A673 (cell line): ENCODE results near the gene AARSD1. TPM values are rescaled to one million over a fixed set of nuclear protein-coding genes. Genes with fewer than 3 reads are reported as not detected.

ENCODE experiments used
- BruUV-seq: library from RNA; stranded (reverse); fragments of 400-500 nt; replicated peaks from 2 replicates; lab custom pipeline; 2021; lab: Mats Ljungman, UMichigan
- CTCF ChIA-PET: fragments of 300-600 bp; sonication (Branson Sonifier 250); formaldehyde crosslinking; loops from one replicate; lab custom pipeline; 2022; ENCODE audit warnings: antibody characterized with exemption; lab: Charles Lee
- POLR2A ChIA-PET: fragments of 300-600 bp; sonication (Branson Sonifier 250); formaldehyde crosslinking; loops from one replicate; lab custom pipeline; 2022; ENCODE audit warnings: antibody characterized with exemption; ENCODE audit not compliant: low non-redundant PET; lab: Charles Lee
- DNase-seq: peaks from one replicate; pipeline ENCODE4 v3.0.0-alpha.2; 2015; ENCODE audit warnings: low spot score
- H3K27ac ChIP-seq: fragments of 200-600 bp; sonication (generic); 2 replicates; pipeline ENCODE4 v1.5.1; 2016; ENCODE audit warnings: mixed run types, low read depth, mild to moderate bottlenecking, mixed read lengths, antibody characterized with exemption, low read length; ENCODE audit not compliant: poor library complexity, severe bottlenecking
- H3K27me3 ChIP-seq: fragments of 200-600 bp; sonication (generic); replicated peaks from 2 replicates; pipeline ENCODE4 v1.6.1; 2017; ENCODE audit warnings: mixed run types, low read depth, mild to moderate bottlenecking, mixed read lengths, antibody characterized with exemption, low read length; ENCODE audit not compliant: insufficient read depth, poor library complexity
- H3K36me3 ChIP-seq: fragments of 200-600 bp; sonication (generic); 2 replicates; pipeline ENCODE4 v1.6.1; 2016; ENCODE audit warnings: mixed run types, mild to moderate bottlenecking, mixed read lengths, antibody characterized with exemption, low read length; ENCODE audit not compliant: insufficient read depth, poor library complexity, severe bottlenecking
- H3K4me1 ChIP-seq: fragments of 200-600 bp; sonication (generic); 2 replicates; pipeline ENCODE4 v1.6.1; 2017; ENCODE audit warnings: mixed run types, mild to moderate bottlenecking, mixed read lengths, antibody characterized with exemption, low read length; ENCODE audit not compliant: insufficient read depth, poor library complexity, severe bottlenecking
- H3K4me3 ChIP-seq: fragments of 200-600 bp; sonication (generic); 2 replicates; pipeline ENCODE4 v1.5.1; 2016; ENCODE audit warnings: low read depth, mixed run types, mild to moderate bottlenecking, mixed read lengths, low read length; ENCODE audit not compliant: poor library complexity, severe bottlenecking
- H3K9me3 ChIP-seq: fragments of 200-600 bp; sonication (generic); 2 replicates; pipeline ENCODE4 v1.6.1; 2016; ENCODE audit warnings: mixed run types, low read depth, mild to moderate bottlenecking, mixed read lengths, antibody characterized with exemption, low read length; ENCODE audit not compliant: poor library complexity, severe bottlenecking
- EZH2 ChIP-seq: fragments of 200-600 bp; sonication (generic); IDR thresholded peaks from 2 replicates; pipeline ENCODE4 v1.6.1; 2017; ENCODE audit warnings: borderline replicate concordance, low read depth, mild to moderate bottlenecking, mixed read lengths, antibody characterized with exemption, low read length; ENCODE audit not compliant: poor library complexity, severe bottlenecking
- intact Hi-C: fragments of 100-400 bp; cut with micrococcal nuclease; formaldehyde crosslinking; loops from one replicate; pipeline ENCODE4 v1.10.0; 2022; ENCODE audit not compliant: unreplicated experiment
- total RNA-seq: library from RNA; stranded (reverse); gene quantifications from 2 replicates; pipeline ENCODE4 v1.2.3, GENCODE V29; 2021
- TF ChIP-seq, protein P1 (sequence below): fragments of 300-800, 200-600 bp; sonication (generic); conservative IDR thresholded peaks from 2 replicates; pipeline ENCODE4 v1.5.1; 2017; ENCODE audit warnings: low read depth, mild to moderate bottlenecking, antibody characterized with exemption, low read length, moderate library complexity, mixed read lengths

AARSD1 gene
- total RNA-seq, 1 experiment from 2014 or later = 32.9 TPM

DNA sequence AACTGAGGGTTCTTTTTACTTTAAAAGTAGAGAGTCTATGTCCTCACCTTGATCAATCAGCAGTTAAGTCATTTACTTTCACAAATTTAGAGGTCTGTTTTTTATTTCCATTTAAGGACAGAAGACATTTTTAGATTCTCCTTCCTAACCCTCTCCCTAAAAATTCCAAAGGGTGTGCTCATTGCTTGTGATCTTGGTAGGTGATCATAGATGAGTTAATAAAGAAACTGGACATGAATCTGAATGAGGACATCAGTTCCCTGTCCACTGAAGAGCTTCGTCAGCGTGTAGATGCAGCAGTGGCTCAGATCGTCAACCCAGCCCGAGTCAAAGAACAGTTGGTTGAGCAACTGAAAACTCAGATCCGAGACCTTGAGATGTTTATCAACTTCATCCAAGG lies 24.9 kb upstream of the AARSD1 start:
- TF ChIP-seq, protein P1, sequence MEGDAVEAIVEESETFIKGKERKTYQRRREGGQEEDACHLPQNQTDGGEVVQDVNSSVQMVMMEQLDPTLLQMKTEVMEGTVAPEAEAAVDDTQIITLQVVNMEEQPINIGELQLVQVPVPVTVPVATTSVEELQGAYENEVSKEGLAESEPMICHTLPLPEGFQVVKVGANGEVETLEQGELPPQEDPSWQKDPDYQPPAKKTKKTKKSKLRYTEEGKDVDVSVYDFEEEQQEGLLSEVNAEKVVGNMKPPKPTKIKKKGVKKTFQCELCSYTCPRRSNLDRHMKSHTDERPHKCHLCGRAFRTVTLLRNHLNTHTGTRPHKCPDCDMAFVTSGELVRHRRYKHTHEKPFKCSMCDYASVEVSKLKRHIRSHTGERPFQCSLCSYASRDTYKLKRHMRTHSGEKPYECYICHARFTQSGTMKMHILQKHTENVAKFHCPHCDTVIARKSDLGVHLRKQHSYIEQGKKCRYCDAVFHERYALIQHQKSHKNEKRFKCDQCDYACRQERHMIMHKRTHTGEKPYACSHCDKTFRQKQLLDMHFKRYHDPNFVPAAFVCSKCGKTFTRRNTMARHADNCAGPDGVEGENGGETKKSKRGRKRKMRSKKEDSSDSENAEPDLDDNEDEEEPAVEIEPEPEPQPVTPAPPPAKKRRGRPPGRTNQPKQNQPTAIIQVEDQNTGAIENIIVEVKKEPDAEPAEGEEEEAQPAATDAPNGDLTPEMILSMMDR = no peak
- no peak for TF ChIP-seq EZH2
- ChIA-PET POLR2A (no interaction called here), CTCF (no interaction called here)
- Histone ChIP-seq H3K4me3 (no peak overlapping the region), H3K27me3 (no peaks in the 10 kb centered on the region), H3K4me1 (no peaks in the 10 kb centered on the region), H3K9me3 (no peaks in the 10 kb centered on the region), H3K36me3 (peaks cover 16% of the 10 kb centered on the region), H3K27ac (no peak overlapping the region)
- no peak for DNase-seq
- BruUV-seq = no TSS peak
- intact Hi-C loops = no loop called here

DNA sequence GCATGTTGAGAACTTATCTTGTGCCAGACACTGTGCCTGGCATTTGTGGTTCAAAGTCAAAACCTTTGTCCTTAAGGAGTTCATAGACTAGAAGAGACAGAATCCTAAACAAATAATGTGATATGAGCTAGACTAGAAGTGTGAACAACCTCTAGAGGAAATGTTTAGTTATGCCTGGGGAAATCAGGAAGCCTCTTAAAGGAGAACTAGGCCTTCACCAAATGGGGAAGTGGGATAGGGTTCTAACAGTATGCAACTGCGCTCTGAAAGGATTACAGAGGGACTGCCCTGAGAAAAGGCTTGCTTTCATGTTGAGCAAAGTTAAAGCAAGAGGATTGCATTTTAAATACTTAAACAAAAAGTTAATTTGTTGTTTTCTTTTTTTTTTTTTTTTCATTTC lies 21.0 kb upstream of the AARSD1 start:
- intact Hi-C loops = no loop called here
- Histone ChIP-seq H3K27me3 (no peaks in the 10 kb centered on the region), H3K4me3 (no peak overlapping the region), H3K9me3 (no peaks in the 10 kb centered on the region), H3K36me3 (peaks cover 16% of the 10 kb centered on the region), H3K4me1 (no peaks in the 10 kb centered on the region), H3K27ac (no peak overlapping the region)
- DNase-seq = no peak
- CTCF ChIA-PET = no interaction called here
- POLR2A ChIA-PET = no interaction called here
- no TSS peak for BruUV-seq
- TF ChIP-seq, protein P1 = no peak
- TF ChIP-seq EZH2 = no peak

DNA sequence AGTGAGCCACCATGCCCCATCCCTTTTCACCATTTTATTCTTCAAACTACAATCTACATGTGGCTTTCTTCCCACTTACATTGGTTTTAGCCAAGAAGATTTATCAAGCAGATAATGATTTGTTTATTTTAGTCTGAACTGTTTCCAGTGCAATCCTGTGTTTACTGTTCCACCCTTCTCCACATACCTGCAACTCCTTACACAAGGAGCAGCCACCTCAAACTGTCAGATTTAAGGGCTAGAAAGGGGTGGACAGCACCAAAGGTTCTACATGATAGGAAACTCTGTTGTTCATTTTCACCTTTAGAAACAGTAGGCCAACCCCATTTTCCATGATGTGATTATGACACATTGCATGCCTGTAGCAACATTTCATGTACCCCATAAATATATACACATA lies 18.0 kb upstream of the AARSD1 start:
- TF ChIP-seq, protein P1 = no peak
- TF ChIP-seq EZH2 = no peak
- CTCF ChIA-PET = no interaction called here
- no peak for DNase-seq
- Histone ChIP-seq H3K4me3 (no peak overlapping the region), H3K27ac (no peak overlapping the region), H3K9me3 (no peaks in the 10 kb centered on the region), H3K4me1 (no peaks in the 10 kb centered on the region), H3K27me3 (no peaks in the 10 kb centered on the region), H3K36me3 (peaks cover 5% of the 10 kb centered on the region)
- BruUV-seq = no TSS peak
- intact Hi-C loops = no loop called here
- POLR2A ChIA-PET = no interaction called here
